HG02759 (cell line): ENCODE data around the gene PRKCA.
"Not testable (repeated sequence)": the region's sequence is repeated elsewhere in the genome, so short reads cannot be mapped to it uniquely, and the experiment has no call there.

Experiments used
- ATAC-seq: cut with Tn5 transposase; IDR thresholded peaks from one replicate; pipeline ENCODE4 v1.9.1; 2021; ENCODE audit warnings: mild to moderate bottlenecking, moderate library complexity; ENCODE audit not compliant: unreplicated experiment

PRKCA gene

GRCh38 chr17:66476014-66476413 lies 173.6 kb downstream of the PRKCA start:
- ATAC-seq: no peak

GRCh38 chr17:66477615-66478283 lies 175.3 kb downstream of the PRKCA start:
- no peak for ATAC-seq

DNA sequence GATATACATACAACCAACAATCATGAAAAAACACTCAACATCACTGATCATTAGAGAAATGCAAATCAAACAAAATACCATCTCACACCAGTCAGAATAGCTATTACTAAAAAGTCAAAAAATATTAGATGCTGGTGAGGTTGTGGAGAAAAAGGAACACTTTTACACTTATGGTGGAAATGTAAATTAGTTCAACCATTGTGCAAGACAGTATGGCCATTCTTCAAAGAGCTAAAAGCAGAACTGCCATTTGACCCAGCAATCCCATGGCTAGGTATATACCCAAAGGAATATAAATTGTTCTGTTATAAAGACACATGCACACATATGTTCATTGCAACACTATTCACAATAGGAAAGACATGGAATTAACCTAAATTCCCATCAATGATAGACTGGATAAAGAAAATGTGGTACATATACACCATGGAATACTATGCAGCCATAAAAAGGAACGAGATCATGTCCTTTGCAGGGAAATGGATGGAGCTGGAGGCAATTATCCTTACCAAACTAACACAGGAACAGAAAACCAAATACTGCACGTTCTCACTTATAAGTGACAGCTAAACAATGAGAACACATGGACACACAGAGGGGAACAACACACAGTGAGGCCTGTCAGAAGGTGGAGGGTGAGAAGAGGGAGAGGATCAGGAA lies 176.9 kb downstream of the PRKCA start:
- not testable (repeated sequence) for ATAC-seq

GRCh38 chr17:66480243-66480642 lies 177.8 kb downstream of the PRKCA start:
- ATAC-seq: no peak

DNA sequence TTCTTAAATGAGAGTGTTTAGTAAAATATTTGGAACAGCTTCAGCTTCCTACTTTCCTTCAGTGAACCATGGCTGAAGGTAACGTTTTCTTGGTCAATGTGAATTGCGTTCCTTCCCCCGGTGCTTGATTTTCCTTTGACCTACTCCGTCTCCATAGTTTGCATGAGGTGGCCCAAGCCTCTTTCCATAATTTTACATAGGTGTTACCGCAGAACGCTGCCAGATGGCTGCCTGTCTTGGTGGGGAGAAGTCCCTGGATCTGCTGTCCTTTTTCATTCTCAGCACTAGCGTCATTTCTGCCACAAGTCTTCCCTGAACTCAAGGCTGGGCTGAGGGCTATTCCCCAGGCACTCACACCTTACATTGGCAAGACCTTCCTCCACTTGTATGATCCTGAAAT lies 178.4 kb downstream of the PRKCA start:
- no peak for ATAC-seq

- no peak for ATAC-seq
These were observed 178.9 kb downstream of the PRKCA start for GRCh38 chr17:66481271-66481670.

GRCh38 chr17:66483906-66484305 lies 181.5 kb downstream of the PRKCA start:
- ATAC-seq: no peak

- ATAC-seq: no peak
These were observed 183.0 kb downstream of the PRKCA start for GRCh38 chr17:66485309-66485947.

DNA sequence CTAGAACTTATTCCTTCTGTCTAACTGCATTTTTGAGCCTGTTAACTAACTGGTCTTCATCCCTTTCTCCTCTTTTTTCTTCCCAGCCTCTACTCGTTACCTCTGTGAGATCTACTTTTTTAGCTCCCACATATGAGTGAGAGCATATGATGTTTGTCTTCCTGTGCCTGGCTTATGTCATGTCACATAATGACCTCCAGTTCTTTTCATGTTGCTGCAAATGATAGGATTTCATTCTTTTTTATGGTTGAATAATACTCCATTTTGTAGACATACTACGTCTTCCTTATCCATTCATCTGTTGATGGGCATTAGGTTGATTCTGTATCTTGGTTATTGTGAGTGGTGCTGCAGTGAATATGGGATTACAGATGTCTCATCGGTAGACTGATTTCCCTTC lies 184.7 kb downstream of the PRKCA start:
- no peak for ATAC-seq

DNA sequence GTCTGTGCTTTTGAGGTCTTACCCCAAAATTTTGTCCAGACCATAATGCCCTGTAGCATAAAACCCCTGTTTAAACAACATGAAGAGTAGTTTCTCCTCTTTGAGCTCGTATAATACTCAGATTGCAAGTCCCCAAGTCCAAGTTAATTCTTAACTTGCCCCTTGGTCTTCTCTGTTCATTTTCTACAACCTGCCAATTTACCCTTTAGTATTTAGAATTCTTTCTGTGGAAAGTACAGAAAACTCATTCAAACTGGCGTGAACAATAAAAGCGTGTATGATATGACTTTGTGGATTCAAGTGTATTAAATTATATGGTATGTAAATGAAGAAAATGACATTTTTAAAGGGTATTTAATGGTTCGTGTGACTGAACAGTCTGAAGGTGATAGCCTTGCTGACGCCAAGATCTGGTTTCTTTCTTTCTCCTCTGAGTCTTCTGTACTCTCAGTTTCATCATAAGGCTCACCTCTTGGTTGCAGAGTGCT lies 185.6 kb downstream of the PRKCA start:
- no peak for ATAC-seq

GRCh38 chr17:66488864-66489263 lies 186.5 kb downstream of the PRKCA start:
- ATAC-seq: no peak

DNA sequence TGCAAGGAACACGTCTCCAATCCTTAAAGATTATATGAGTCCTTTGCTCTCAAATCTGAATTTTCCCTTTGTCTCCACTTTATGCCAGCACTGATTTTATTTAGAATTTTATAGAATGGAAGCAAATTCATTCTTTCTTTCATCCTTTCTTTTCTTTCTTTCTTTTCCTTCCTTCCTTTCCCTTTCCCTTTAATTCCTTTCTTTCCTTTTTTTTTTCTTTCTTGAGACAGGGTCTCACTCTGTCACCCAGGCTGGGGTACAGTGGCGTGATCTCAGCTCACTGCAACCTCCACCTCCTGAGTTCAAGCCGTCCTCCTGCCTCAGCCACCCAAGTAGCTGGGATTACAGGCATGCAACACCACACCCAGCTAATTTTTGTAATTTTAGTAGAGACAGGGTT lies 187.2 kb downstream of the PRKCA start:
- ATAC-seq: not testable (repeated sequence)

DNA sequence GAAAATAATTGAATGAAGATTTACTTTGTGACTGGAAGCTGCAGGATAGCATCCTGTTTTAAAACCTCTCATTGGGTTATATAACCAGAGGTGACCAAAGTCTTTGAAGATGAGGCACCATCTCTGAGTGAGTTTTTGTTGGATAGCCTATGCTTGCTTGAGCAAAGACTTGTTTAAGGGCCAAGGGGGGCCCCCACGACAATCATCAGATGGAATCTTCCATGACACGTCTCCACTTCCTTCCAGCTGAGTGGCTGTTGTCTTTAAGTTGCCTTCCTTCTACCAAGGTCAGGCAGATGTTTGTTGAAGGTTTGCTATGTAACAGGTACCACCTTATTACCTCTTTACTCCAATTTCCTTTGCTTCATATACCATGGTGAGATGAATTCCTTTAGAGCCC lies 188.8 kb downstream of the PRKCA start:
- ATAC-seq: no peak

GRCh38 chr17:66491665-66492064 lies 189.3 kb downstream of the PRKCA start:
- no peak for ATAC-seq

DNA sequence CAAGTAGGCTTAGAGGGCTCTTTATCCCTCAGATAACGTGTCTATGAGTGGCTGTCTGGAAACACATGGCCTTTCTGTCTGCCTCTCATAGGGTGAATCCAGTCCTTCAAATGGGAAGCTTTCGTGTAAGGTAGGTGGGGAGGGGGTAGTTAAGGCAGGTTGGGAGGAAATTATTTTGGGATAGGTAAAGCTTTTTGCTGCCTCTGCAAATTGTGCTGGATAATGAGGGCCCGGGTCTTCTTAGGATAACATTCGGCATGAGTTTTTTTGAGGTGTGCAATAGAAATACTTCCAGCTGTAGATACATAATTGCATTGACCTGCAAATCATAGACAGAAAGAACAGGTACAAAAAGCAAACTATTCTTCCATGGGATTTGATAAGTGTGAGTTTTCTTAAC lies 189.7 kb downstream of the PRKCA start:
- no peak for ATAC-seq

- ATAC-seq: no peak
These were observed 190.2 kb downstream of the PRKCA start for GRCh38 chr17:66492561-66493005.

GRCh38 chr17:66493283-66494019 lies 191.0 kb downstream of the PRKCA start:
- ATAC-seq: no peak

DNA sequence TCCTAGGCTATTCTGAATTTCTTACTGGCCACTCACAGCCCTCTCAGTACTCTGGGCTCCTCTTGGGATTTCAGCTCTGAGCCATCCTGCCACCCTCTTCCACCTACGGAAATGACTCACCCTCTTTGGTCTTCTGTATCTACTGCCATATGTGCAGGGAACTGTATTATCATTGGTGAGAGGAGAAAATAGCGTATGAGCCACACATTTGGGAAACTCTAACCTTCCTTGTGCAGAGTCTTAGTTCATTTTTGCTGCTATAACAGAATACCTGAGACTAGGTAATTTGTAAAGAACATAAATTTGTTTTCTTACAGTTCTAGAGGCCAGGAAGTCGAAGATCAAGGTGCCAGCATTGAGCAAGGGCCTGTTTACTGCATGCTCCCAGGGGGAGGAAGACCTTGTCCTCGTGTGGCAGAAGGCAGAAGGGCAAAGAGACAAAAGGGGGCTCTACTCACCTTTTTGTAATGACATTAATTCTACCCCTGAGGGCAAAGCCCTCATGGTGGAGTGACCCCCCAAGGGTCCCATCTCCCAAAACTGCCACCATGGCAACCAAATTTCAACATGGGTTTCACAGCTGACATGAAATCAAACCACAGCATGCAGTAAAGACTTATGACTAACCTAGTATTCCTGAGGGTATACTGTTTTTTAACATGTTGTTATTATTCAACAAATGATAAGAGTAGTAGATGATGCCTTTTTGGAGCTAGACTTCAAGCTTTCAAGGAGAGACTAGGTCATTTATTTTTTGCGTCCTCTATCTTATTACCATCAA lies 191.8 kb downstream of the PRKCA start:
- no peak for ATAC-seq

DNA sequence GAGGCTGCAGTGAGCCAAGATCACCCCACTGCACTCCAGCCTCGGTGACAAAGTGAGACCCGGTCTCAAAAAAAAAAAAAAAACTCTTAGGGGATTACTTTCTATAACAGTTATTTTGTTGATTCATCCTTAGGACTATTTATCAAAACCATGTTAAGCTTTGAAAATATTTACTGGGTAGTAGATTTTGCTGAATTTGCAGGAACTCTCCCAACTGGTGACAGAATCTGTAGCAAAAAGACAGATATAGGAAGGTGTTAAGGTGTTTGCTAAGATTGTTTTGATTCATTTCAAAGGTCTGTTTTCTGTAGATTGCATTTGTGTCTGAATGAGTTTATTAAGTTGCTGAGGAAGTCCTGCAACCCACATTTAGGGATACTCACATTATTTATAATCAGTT lies 192.6 kb downstream of the PRKCA start:
- ATAC-seq: no peak

DNA sequence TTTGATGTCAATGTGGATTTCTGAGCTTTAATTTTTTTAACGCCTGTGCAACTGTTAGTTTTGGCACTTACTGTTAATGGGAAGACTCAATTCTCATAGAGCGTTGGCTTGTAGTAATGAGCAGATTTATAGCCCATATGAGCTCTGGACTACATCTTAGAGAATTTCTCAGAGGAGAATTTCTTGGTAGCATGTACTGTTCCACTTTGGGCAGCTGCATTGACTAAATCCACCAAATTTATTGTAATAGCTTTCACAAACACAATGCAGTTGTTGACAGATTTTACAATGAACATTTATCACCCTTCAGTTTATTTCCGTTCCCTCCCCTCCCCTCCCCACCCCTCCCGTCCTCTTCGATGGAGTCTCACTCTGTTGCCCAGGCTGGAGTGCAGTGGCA lies 193.9 kb downstream of the PRKCA start:
- no peak for ATAC-seq

GRCh38 chr17:66498580-66498979 lies 196.2 kb downstream of the PRKCA start:
- ATAC-seq: no peak
